Measurements from ENCODE around the gene OR2A5. TPM values are rescaled to one million over a fixed set of nuclear protein-coding genes. Genes with fewer than 3 reads are reported as not detected.

Gene OR2A5
- total RNA-seq, 1 donor from 2014 or later = not detected

Other genes starting within 250 kb of the OR2A5 start
- gene TCAF1, start 146.8 kb upstream of the OR2A5 start, total RNA-seq = 32.7 and 38.1 TPM in 2 replicates
- not detected in 2 replicates for gene OR2F2, start 113.7 kb upstream of the OR2A5 start, total RNA-seq
- not detected in 2 replicates for gene OR2F1, start 94.1 kb upstream of the OR2A5 start, total RNA-seq
- gene OR6B1, start 48.6 kb upstream of the OR2A5 start, total RNA-seq = not detected in 2 replicates
- not detected in 2 replicates for gene OR2A25, start 20.9 kb downstream of the OR2A5 start, total RNA-seq
- gene OR2A12, start 37.3 kb downstream of the OR2A5 start, total RNA-seq = not detected in 2 replicates
- not detected in 2 replicates for gene OR2A2, start 60.6 kb downstream of the OR2A5 start, total RNA-seq
- not detected in 2 replicates for gene OR2A14, start 74.2 kb downstream of the OR2A5 start, total RNA-seq
- gene CTAGE4, start 134.5 kb downstream of the OR2A5 start, total RNA-seq = not detected in 2 replicates
- gene ARHGEF35, start 146.9 kb downstream of the OR2A5 start, total RNA-seq = under 0.01 TPM in 1 of 2 replicates, not detected in the other
- gene OR2A42, start 190.7 kb downstream of the OR2A5 start, total RNA-seq = not detected in 2 replicates
- not detected in 2 replicates for gene OR2A7, start 215.8 kb downstream of the OR2A5 start, total RNA-seq
- not detected in 2 replicates for gene CTAGE8, start 220.3 kb downstream of the OR2A5 start, total RNA-seq